Tongue (tissue), 2 donors: ENCODE results near the gene ABHD15. TPM values are rescaled to one million over a fixed set of nuclear protein-coding genes. Genes with fewer than 3 reads are reported as not detected.

ENCODE experiments used
- DNase-seq: peaks from one replicate; pipeline ENCODE4 v3.0.0-alpha.2; 2015
- total RNA-seq: library from RNA; depleted of rRNA; stranded (reverse); fragments of >200 nt; gene quantifications from one replicate; pipeline ENCODE4 v1.2.3, GENCODE V29; 2014

ABHD15 gene
- total RNA-seq, 1 donor from 2014 or later: 4.5 TPM

DNA sequence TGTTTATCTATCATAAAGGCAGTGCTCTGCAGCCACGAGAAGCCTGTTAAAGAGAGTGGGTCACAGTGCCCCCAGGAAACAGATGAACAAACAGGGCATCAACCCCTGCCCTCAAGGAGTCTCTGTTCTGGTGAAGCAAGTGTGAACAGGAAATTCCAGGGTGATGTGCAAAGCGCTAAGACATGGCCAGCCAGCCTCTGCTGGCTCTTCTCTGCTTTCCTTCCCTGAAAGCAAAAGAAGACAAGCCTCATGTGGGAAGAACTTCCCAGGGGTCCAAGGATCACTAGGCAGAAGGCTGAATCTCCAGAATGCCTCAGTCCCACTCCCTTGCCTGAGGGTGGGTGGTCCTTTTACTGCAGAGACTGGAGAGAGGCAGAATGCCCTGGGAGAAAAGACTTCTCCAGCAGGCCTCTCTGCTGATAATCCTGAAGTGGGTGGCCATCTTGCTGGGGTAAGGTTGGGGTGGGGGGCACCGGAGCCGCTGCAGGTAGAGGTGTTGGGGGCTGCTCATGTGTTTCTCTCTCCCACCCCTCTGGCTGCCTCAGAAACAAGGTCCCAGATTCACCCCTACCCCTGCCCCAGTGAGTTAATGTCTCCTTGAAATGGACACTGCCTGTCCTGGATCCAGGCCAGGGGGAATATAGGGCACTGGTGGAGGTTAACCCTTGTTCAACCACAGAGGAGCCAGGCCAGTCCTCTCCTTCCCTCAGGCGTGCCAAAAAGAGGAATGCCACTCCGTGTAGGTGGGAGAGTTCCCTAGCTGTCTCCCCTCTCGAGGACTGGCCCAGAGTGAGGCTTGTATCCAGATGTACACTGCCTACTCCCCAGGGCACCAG lies 28.5 kb upstream of the ABHD15 start:
- no peak for DNase-seq

DNA sequence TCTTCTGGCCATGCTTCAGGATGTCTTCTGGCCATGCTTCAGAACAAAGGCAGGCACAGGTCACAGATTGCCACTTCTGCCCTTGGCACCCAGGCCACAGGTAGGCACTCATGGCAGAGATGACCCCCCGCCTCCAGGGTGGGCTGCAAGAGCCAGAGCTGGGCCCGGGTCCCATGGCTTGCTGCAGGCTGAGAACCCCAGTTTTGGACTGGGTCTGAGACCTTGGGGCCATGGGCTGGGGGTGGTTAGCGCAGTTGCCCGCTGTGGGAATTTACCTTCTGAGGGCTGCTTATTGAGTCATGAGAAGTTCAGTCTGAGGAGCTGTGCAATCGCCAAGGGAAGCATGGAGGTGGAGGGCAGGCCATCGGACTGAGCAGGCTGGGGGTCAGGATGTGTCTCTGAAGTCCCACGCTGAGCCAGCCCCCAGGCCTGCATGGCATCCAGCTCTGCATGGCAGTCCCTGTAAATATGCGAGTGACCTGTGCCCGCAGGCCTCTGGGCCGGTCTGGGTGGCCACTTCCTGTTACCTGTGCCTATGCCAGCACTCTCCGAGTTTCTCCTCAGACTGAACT lies 27.8 kb upstream of the ABHD15 start:
- no peak for DNase-seq

DNA sequence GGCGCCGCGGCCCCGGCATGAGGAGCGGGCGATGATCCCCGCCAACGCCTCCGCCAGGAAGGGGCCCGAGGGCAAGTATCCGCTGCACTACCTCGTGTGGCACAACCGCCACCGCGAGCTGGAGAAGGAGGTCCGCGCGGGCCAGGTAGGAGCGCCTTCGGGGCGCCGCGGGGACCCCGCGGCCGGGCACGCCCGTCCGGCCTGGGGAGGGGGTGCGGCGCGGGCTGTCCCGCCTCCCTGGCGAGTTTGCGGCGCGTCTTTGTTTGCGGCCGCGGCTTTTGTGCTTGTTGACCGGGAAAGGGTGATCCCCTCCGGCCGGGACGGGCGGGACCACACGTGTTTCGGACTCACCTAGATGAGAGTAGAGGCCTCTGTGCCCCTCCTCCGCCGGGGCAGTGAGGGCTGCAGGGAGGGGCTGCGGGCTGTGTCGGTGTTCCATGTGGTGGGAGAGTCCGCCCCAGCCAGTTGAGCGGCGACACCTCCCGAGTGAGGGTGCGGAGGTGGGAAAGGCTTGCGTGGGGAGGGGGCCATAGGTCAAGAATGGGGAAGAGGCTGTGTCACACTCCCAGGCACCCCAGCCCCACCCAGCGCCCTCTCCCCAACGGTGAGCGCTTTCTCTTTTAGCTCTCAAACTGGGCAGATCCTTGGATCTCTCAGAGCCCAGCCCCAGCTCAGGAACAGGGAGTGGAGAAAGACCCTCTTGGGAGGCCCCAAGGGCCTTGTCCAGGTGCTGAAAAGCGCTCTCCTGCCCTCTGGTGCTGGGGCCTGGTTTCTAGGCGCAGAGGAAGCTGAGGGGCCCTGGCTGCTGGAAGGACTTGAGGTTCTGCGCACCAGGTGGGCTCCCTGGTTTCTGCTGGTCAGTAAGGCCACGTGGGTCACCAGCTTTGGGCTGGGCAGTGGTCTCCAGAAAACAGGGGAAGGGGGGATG lies 27.0 kb upstream of the ABHD15 start:
- DNase-seq: no peak

DNA sequence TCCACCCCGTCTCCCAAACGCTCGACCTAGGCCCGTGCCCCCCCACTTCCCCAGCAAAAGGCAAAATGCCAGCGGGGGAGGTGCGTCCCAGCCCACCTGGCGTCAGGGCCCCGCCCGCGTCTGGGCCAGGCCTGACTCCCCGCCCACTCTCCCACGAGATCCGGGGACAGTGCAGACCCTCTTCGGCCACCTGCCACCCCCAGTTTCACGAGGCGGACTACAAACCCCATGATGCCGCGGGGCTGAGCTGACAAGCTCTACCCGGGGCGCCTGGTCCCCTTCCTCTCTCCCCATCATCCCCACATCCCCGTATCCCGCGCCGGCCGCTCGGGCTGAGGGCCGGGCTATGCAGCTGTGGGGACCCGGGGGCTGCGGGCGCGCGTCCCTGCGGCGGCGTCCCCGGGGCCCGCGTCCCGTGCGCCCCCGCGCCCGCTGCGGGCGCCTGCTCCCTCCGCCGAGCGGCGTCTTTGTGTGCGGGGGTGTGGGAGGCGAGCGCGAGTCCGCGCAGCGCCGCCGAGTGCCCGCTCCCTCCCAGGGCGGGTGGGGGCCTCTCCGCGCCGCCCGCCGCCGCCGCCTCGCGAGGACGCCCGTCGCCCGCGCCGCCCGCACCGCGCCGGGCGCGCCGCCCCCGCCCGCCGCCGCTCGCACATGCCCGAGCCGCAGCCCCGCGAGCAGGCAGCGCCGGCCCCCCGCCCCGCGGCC lies 26.2 kb upstream of the ABHD15 start, which contains the start of gene ANKRD13B:
Gene ANKRD13B (plus strand): TSS at position 283 of the 702 bp plus-strand sequence. CDS start 490 bp downstream, outside the sequence.
- peak; percentile 67 for DNase-seq

DNA sequence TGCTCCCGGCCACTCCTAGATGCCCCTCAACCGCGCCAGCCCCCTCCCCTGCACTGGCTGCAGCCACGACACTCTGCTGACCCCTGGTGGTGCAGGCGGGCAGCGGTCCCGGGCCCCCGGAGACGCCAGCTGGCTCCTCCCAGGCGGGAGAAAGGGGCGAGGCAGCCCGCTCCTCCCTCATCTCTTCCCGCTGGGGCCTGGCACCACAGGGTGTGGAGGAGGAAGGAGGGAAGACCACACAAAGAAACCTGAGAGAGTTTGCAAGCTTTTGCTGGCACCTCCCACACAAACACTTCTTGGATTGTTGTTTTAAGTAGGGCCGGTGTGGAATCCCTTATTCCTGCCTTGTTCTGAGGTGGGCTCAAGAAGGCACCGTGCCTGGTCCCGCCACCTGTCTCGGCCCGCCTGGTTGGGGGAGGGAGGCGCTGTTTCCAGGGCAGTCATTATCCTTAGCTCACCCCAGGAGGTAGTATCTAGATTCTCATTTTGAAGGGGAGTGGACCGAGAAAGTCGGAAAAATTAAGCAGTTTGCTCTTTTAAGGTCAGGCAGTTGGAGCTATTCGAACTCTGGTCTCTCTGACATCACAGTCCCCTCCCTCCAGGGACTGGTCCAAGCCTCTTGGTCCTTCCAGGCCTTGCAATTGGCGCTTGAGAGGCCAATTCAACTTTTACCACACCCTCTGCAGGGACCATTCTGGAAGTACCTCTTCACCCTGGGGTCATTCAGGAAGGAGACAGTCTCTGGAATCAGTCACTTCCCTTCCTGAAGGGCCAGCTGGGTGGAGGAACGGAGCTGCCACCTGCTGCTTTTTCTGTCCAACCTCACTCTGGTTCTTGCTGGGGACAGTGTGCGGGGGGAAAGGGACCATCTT lies 25.1 kb upstream of the ABHD15 start:
- DNase-seq: peak; percentile 95

DNA sequence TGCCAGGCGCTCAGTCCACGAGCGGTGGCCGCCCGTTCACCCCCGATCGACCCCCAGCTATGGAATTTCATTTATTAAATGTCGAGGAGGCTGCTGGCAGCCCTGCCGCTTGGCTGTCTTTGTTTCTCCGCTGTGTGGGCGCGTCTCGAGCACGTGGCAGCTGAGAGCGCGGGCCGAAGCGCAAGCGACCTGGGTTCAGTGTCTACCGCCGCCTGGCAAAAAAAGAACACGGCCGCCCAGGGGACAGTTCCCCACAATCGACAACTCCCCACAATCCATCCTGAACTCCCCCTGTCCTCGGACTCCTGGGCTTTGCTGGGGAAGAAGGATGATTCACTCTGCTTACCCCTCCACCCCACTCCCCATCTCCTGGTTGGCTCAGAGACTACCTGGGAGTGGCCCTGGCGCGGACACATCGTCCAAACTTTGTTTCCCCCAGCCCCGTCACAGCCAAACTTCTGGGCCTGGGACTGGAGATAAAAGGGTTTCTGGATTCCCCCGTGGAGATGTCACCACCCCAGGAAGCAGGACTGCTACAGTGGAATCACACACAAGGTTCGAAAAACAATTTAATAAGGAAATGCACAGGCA lies 24.4 kb upstream of the ABHD15 start:
- DNase-seq: peak; percentile 75

DNA sequence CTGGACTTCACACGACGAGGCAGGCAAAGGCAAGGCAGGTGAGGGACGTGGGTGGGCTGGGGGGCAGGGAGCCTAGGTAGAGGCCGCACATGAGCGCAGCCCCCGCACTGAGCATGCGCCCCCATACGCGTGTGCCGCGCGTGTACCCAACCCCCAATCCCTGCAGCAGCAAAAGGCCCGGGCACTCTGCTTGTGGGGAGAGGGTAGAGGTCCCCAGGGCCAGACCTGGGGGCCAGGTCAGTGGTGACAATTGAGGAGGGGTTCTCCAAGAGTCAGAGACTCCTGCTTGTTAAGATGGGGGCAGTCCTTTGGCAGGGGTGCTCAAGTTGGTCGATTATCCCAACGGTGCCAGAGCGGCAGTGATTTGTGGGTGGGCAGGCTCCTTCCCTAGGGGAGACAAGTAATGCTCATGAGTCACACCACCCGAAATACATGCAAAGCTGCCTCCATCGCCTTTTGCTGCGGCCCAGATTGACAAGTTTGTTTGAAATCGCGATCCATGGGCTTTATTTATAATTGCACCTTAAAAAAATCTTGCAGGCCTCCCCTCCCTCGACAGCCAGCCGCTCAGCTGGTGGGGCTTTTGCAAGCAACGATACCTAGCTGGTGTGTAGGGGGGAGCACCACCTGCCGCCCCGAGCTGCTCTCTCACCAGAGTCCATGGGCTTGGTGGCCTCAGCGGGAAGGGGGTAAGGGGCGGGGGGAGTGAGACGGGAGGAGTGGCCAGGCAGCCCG lies 23.7 kb upstream of the ABHD15 start:
- no peak for DNase-seq

DNA sequence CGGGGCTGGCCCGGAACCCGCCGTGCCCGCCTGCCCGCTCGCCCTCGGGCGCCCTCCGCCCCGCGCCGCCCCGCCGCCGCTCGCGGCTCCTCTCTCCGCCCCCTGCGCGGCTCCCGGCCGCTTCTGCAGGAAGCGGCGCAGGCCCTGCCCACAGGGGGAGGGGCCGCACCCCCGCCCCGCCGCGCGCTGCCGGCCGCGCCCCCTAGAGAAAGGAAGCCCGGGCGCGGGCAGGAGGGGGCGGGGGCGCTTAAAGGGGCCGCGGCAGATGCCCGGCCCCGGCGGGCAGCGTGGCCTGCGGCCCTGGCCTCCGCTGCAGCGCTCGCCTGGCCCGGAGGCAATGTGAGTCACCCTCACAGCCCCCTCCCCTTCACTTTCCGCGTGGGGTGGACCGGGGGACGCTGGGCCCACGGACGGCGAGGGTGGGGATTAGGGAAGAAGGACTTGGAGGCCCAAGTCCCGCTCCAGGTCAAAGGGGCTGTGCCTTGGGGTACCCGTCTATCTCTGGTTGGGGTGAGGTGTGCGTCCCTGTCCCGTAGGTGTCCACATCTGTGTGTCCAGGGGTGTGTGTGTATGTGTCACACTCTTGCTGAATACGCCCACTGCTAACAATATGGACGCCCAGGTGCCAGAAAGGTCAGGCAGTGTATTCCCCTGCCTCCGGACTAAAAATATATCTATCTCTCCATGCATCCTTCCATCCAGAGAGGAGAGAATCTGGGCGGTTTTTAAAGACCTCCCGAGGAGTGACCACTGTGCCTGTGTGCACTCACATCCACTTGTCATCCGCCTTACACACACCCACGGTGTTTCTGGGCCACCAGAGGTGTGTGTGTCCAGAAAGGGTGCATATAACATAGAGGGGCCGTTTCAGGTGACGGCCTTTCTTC lies 22.9 kb upstream of the ABHD15 start, which contains the start of gene GIT1:
Gene GIT1 (minus strand): TSS at position 125 of the 887 bp plus-strand sequence. CDS start 270 bp downstream, outside the sequence.
- peak; percentile 94 for DNase-seq

DNA sequence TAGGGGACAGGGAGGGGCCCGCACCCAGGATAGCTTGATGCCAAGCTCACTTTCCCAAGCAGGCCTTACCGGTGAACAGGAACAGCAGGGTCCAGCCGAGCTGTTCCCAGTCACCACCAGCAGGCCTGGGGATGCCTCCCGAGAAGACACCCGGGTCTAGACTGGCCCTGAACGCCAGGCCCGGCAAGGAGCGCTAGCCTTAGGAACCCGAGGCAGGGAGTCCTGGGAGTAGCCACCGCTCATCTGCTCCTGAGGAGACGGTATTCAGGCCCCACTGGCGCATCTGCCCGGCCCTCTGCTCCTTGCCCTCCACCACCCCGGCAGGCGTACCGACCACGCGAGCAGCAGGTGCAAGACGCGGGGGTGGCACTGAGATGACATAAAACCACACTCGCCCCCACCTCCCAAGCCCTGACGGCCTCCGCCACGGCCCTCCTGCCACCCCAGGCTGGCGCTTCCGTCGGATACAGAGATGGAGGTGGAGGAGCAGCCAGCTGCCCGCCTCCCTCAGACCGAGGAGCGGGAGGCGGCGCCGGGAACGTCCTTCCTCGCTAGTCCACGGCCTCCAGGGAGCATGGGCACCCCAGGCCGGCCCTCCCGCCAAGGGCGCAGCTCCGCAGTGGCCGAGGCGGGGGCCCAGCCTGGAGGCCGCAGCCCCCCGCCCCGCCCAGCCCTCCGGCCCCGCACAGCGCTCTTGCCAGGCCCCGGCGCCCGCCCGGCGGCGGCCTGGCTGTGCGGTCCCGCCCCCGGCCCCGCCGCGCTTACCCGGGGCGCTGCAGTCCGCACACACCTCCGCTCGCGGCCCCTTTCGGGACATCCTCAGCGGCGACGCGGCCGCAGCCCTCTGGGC lies 21.9 kb upstream of the ABHD15 start:
- DNase-seq: no peak

DNA sequence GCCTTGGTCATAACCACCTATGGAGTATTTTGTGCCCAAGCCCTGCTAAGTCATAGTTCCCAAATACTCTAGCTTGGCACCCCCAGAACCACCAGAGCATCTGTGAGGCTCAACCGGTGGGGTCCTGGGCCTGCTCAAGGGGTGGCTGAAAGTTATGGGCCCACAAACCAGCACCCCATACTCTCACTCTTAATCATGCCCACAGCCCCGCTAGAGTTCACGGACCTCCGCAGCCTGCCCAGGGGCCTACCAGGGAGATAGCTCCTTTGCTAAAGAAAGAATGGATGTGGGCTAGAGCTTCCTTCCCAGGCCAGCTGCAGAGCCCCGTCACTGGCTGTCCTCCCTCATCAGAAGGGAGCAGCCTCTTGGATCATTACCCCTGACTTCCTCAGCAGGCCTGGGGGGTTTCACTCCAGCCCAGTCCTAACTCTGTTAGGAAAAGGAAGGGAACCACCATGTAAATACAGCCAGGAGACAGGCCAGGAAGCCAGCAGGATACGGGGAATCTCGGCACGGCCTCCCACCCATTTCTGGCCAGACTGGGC lies 21.3 kb upstream of the ABHD15 start:
- no peak for DNase-seq

DNA sequence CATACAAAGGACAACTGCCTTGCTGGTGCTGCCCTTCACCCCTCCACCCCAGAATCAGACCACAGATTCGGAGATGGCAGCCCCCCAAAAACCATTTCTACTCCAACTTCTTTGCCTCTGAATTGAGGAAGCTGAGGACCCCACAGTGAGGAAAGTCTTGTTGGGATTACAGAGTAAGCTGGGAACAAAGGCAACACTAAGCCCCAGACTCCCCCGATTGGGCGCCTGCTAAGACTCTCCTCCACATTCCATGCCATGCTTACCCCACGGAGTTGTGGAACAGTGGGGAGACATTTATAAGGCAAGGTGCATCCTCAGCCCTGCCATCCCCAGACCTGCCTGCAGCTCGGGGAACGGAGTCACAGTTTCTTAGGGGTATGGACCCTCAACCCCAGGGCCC lies 20.8 kb upstream of the ABHD15 start:
- DNase-seq: no peak

DNA sequence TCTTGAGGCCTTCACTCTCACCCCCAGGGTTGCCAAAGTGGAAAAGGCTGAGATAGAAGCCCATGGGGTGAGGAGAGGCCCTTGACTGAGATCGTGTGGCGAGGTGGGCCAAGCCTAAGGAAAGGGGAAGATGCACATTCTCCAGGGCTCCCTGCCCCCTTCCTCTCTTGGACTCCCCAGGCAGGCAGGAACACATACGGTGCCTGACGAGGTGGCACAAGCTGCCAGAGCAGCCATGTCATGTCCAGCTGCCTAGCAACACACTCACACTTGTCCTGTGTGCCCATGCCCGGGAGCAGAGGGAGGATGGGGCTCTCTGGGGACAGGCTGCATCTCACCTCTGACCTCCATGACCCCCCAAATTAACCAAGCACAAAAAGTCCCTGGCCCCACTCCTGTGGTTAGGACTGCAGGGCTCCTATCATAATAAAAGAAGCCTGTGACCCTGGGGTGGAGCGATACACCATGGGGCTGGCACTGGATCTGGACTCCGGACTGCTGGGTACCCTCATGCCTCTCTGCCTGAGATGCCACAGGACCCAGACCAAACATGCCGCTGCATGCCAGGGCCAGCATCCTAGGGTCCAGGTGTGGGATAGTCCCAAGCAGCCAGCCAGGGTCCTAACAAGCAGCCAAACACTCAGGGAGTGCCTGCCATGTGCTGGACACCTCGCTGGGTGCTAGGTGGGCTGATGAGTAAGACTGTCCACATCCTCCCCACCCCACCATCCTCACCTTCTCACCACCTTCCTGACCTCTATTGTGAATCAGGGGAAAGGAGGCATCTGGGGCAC lies 20.0 kb upstream of the ABHD15 start:
- no peak for DNase-seq

DNA sequence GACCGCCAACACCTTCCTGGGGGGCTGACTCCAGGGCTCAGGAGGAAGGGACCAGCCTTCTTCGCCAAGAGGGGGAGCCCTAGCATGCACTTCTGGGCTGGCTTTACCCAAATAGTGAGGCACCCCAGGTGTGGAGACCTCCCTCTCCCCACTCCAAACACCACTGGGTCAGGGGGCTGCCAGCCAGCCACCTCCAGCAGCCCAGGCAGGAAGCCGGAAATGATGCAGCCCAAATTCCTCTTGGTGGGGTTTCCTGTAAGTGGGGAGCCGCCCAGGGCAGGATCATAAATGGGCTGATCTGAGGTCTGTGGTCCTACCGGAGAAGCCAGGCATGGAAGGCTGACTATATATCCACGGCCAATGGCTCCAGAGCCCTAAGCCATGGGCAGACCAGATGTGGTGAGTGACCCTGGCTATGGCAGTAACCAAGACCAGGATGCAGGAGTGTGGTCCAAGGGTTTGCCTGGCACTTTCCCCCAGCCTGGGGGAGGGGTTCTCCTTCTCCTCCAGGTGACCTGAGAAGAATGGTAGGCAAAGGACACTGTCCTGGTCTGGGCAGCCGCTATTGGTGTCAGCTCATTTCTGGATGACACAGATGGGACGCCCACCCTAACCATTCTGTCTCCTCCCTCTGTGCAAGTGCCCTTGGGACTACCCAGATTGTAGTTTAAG lies 18.4 kb upstream of the ABHD15 start:
- no peak for DNase-seq

DNA sequence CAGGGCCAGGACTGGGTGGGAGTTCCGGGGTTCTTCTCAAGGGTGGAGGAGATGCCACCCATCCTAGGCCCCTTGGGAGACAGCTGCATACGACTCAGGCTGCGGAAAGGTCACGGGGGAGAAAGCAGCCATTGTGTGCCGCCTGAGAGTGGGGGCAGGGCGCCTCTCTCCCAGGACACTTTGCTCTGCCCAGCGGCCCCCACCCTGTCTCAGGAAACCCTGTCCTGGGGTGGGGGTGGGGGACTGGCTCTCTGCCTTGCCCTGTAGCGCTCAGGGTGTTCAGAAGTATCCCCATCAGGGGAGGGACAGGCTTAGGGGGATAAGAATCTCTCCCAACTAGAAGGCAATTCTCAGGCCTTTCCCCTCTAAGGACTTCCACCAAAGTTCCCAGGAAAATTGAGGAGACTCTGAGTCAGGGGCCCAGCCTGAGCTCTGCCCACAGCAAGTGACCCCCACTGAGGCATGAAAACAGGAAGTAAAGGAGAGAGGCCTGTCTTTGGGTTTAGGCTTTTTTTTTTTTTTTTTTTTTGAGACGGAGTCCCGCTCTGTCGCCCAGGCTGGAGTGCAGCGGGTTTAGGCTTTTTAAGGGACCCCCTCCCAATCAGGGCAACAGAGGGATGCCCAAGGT lies 17.7 kb upstream of the ABHD15 start:
- DNase-seq: no peak
